Right kidney (tissue), 1 donor: ENCODE data around the gene CLCN6.

Experiments
- DNase-seq: peaks from one replicate; pipeline ENCODE4 v3.0.0-alpha.2; 2016

CLCN6 gene

GRCh38 chr1:11825131-11825530, 19.1 kb downstream of the CLCN6 start:
- DNase-seq, result no peak

- DNase-seq, result no peak
These were observed 21.0 kb downstream of the CLCN6 start for GRCh38 chr1:11826946-11827345.

GRCh38 chr1:11828511-11828910, 22.5 kb downstream of the CLCN6 start:
- no peak for DNase-seq

- no peak for DNase-seq
These were observed 26.1 kb downstream of the CLCN6 start for GRCh38 chr1:11831945-11832725.

GRCh38 chr1:11833497-11833896, 27.5 kb downstream of the CLCN6 start:
- DNase-seq, result no peak

GRCh38 chr1:11833900-11834299, 27.9 kb downstream of the CLCN6 start:
- no peak for DNase-seq

- no peak for DNase-seq
These were observed 29.6 kb downstream of the CLCN6 start for GRCh38 chr1:11835441-11836225.

GRCh38 chr1:11836955-11837766, 31.2 kb downstream of the CLCN6 start:
- DNase-seq, result no peak

GRCh38 chr1:11837767-11838348, 31.9 kb downstream of the CLCN6 start:
- DNase-seq, result no peak

- DNase-seq, result peak; percentile 41
These were observed 32.6 kb downstream of the CLCN6 start for GRCh38 chr1:11838349-11839272.

GRCh38 chr1:11839727-11840705, 34.0 kb downstream of the CLCN6 start:
- no peak for DNase-seq

- DNase-seq, result no peak
These were observed 35.5 kb downstream of the CLCN6 start for GRCh38 chr1:11841245-11842153.

GRCh38 chr1:11842154-11843041, 36.4 kb downstream of the CLCN6 start:
- DNase-seq, result no peak

- DNase-seq, result no peak
These were observed 39.8 kb downstream of the CLCN6 start for GRCh38 chr1:11845641-11846335.

GRCh38 chr1:11847667-11848372, 41.8 kb downstream of the CLCN6 start, which contains the start of gene NPPA:
NPPA (minus strand) TSS chr1:11847783; CDS start chr1:11847684, 99 bp downstream.
- DNase-seq, result no peak

- no peak for DNase-seq
These were observed 42.3 kb downstream of the CLCN6 start for GRCh38 chr1:11848373-11848700.

- DNase-seq, result no peak
These were observed 44.2 kb downstream of the CLCN6 start for GRCh38 chr1:11850156-11850555.
